A549 (cell line): ENCODE results near the gene PXDN. TPM values are rescaled to one million over a fixed set of nuclear protein-coding genes. Genes with fewer than 3 reads are reported as not detected.
A peak's percentile ranks its signal among the peaks of the same experiment; 100 is the strongest.
"Not testable (repeated sequence)": the region's sequence is repeated elsewhere in the genome, so short reads cannot be mapped to it uniquely, and the experiment has no call there.

ENCODE experiments used
- ATAC-seq, 2 experiments: fragments of 200-7000 bp in 1 of 2; fragments of >200 bp in 1 of 2; cut with Nextera tagmentation in 1 of 2; cut with Tn5 transposase in 1 of 2; 3 replicates each; pipeline versions ENCODE4 v1.8.0 to v1.9.1; 2018 to 2020; ENCODE audit warnings: mild to moderate bottlenecking in 1 of 2, moderate library complexity in 1 of 2
- CTCF ChIA-PET: fragments of 300-600 bp; sonication (Branson Sonifier 250); formaldehyde crosslinking; extraction: SDS; loops from one replicate; lab custom pipeline; 2021; ENCODE audit warnings: antibody characterized with exemption, inconsistent platforms; lab: Yijun Ruan, JAX
- POLR2A ChIA-PET: fragments of 350-600 bp; formaldehyde crosslinking; extraction: SDS; loops from one replicate; lab custom pipeline; 2021; ENCODE audit warnings: antibody characterized with exemption, inconsistent platforms; lab: Yijun Ruan, JAX
- DNase-seq, 2 experiments: peaks; one replicate each; pipeline versions ENCODE4 v3.0.0 to v3.0.0-alpha.2; 2011 to 2016; ENCODE audit warnings: low read depth in 1 of 2, low spot score in 1 of 2
- FAIRE-seq: peaks from 2 replicates; lab custom pipeline; 2011; peaks lifted over from hg19 to GRCh38; lab: Jason Lieb, UNC
- H3K27ac ChIP-seq, 2 experiments: fragments of >200 bp; sonication (Bioruptor Twin); formaldehyde crosslinking; 3 replicates each; pipeline ENCODE4 v1.5.1; 2016 to 2017
- H3K4me1 ChIP-seq: fragments of >200 bp; sonication (Bioruptor Twin); formaldehyde crosslinking; 3 replicates; pipeline ENCODE4 v1.6.1; 2016
- H3K4me2 ChIP-seq: fragments of >200 bp; sonication (Bioruptor Twin); formaldehyde crosslinking; 3 replicates; pipeline ENCODE4 v1.6.1; 2016
- H3K4me3 ChIP-seq: fragments of >200 bp; sonication (Bioruptor Twin); formaldehyde crosslinking; 3 replicates; pipeline ENCODE4 v1.5.1; 2016
- H3K9me3 ChIP-seq: fragments of >200 bp; sonication (Bioruptor Twin); formaldehyde crosslinking; 3 replicates; pipeline ENCODE4 v1.6.1; 2016
- CBX2 ChIP-seq: fragments of 200-600 bp; sonication (generic); IDR thresholded peaks from 2 replicates; pipeline ENCODE4 v1.6.1; 2016; ENCODE audit warnings: low read depth, mild to moderate bottlenecking, borderline replicate concordance
- EHMT2 ChIP-seq: fragments of 200-600 bp; sonication (generic); IDR thresholded peaks from 2 replicates; pipeline ENCODE4 v1.6.1; 2016; ENCODE audit warnings: antibody characterized with exemption, low read depth, mild to moderate bottlenecking, moderate library complexity
- HEYL ChIP-seq: fragments of 250-450 bp; sonication (Bioruptor Pico); IDR thresholded peaks from 2 replicates; pipeline ENCODE4 v1.8.0; 2021; ENCODE audit warnings: mild to moderate bottlenecking, moderate library complexity
- KDM5A ChIP-seq: fragments of 200-600 bp; sonication (generic); IDR thresholded peaks from 2 replicates; pipeline ENCODE4 v1.6.1; 2016; ENCODE audit warnings: antibody characterized with exemption, mild to moderate bottlenecking
- MAFK ChIP-seq: fragments of 450-650 bp; IDR thresholded peaks from 2 replicates; pipeline ENCODE4 v1.6.1; 2014; ENCODE audit not compliant: partially characterized antibody
- NFE2L2 ChIP-seq: fragments of 150-350 bp; conservative IDR thresholded peaks from 2 replicates; pipeline ENCODE4 v1.6.1; 2014; ENCODE audit warnings: low read length
- PHF8 ChIP-seq: fragments of 200-600 bp; sonication (generic); IDR thresholded peaks from 2 replicates; pipeline ENCODE4 v1.6.1; 2016; ENCODE audit warnings: low read depth, mild to moderate bottlenecking, antibody characterized with exemption, moderate library complexity, borderline replicate concordance
- RARB ChIP-seq: fragments of 250-450 bp; sonication (Bioruptor Pico); IDR thresholded peaks from 2 replicates; pipeline ENCODE4 v1.8.0; 2021; ENCODE audit warnings: mild to moderate bottlenecking, moderate library complexity
- RCOR1 ChIP-seq: fragments of 150-350 bp; IDR thresholded peaks from 2 replicates; pipeline ENCODE4 v1.6.1; 2014; ENCODE audit warnings: antibody characterized with exemption, low read length, low read depth
- SMC3 ChIP-seq: fragments of >200 bp; sonication (Bioruptor Twin); formaldehyde crosslinking; IDR thresholded peaks from 3 replicates; pipeline ENCODE4 v1.6.1; 2018; ENCODE audit warnings: inconsistent platforms
- WGBS: methylation state at CpG from one replicate; pipeline ENCODE4 v1.1.6; 2017; ENCODE audit errors: missing lambda C conversion rate; 5-methylcytosine and 5-hydroxymethylcytosine counted together
- polyA plus RNA-seq, 4 experiments: library from polyadenylated mRNA; depleted of rRNA in 3 of 4; stranded (reverse); fragments of >200 nt; fragmentation: RNase III in 1 of 4; extraction: RNeasy Plus Mini Kit Qiagen cat#74134 plus additional on column Dnase treatment in 1 of 4; gene quantifications; 2 replicates in 3 of 4; 3 replicates in 1 of 4; pipeline ENCODE4 v1.2.3, GENCODE V29; 2011 to 2017
- TF ChIP-seq, protein P1 (sequence below): fragments of >200 bp; sonication (Bioruptor Twin); formaldehyde crosslinking; IDR thresholded peaks from 2 replicates; pipeline ENCODE4 v1.6.1; 2016
- TF ChIP-seq, protein P2 (sequence below): fragments of >200 bp; sonication (Bioruptor Twin); formaldehyde crosslinking; IDR thresholded peaks from 3 replicates; pipeline ENCODE4 v1.6.1; 2016
- TF ChIP-seq, protein P3 (sequence below): IDR thresholded peaks from 2 replicates; pipeline ENCODE4 v1.6.1; 2012
- TF ChIP-seq, protein P4 (sequence below): IDR thresholded peaks from 2 replicates; pipeline ENCODE4 v1.6.1; 2012
- TF ChIP-seq, protein P5 (sequence below): fragments of 250-450 bp; sonication (Bioruptor Pico); IDR thresholded peaks from 2 replicates; pipeline ENCODE4 v1.5.0; 2020; ENCODE audit warnings: low read depth, mild to moderate bottlenecking, moderate library complexity
- TF ChIP-seq, protein P6 (sequence below): IDR thresholded peaks from 2 replicates; pipeline ENCODE4 v1.6.1; 2012; ENCODE audit warnings: low read depth, borderline replicate concordance
- TF ChIP-seq, protein P7 (sequence below): fragments of >200 bp; sonication (Bioruptor Twin); formaldehyde crosslinking; IDR thresholded peaks from 3 replicates; pipeline ENCODE4 v1.5.1; 2016

The PXDN gene
- polyA plus RNA-seq, 2 of the 4 experiments (the other 2 are of a cell fraction), result 3.7 to 7.3 TPM

DNA sequence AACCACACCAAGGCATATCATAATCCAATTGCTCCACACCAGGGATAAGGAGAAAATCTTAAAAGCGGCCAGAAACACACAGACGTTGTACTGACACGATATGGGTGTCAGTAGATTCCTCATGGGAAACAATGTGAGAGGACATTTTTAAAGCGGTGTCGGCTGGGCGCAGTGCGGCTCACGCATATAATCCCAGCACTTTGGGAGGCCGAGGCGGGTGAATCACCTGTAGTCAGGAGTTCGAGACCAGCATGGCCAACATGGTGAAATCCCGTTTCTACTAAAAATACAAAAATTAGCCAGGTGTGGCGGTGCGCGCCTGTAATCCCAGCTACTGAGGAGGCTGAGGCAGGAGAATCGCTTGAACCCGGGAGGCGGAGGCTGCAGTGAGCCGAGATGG lies 11.0 kb downstream of the PXDN start:
- FAIRE-seq, H3K27ac ChIP-seq, POLR2A ChIA-PET, DNase-seq, H3K9me3 ChIP-seq, H3K4me2 ChIP-seq, H3K4me3 ChIP-seq, ATAC-seq: not testable (repeated sequence)
- peaks cover 20% of the 10 kb centered on the region for H3K4me1 ChIP-seq
- 74% methylated on average over 19 of the region's 19 CpGs for WGBS
- CTCF ChIA-PET, result interaction anchor here (0.7 kb wide), 1 partner anchor 58 kb away, joined by 3 read pairs; no protein-coding TSS in a partner anchor

DNA sequence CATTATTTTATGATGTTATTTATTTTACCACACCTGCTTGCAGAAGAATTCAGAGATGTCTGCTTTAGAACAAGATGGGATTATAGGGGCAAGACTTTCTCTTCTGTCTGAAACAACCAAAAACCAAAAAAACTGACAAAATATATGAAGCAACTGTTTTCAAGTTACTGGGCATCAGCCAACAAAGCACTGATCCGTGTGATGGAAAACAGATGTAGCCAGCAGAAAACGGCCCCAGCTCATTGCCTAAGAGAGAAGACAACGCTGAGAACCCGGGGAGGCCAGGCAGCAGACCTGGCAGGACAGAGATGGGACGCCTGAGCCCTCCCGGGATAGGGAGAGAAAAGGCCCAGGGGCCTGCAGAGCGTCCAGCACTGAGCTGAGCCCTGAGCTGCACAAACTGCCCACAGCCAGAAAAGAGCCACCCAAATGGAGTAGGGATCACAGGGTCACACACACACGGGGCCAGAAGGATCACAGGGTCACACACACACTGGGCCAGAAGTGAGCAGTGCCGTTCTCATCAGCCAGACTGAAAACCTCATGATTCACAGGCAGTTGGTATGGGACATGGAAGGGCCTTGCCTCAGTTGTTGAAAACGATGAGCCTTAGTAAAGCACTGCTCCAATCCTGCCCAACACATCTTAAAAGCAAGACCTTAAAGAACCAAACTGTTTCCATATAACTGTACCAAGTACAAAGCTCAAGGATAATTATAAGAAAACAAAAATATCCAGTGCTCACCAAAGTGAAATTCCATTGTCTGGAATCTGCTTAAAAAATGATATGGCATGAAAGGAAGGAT lies 12.1 kb downstream of the PXDN start:
- Histone ChIP-seq H3K4me2 (no peak overlapping the region), H3K4me3 (no peak overlapping the region), H3K4me1 (peaks cover 20% of the 10 kb centered on the region), H3K27ac (peak overlapping the region; percentile 22 to 36; a peak in 1 of 6 replicates), H3K9me3 (peaks cover 6% of the 10 kb centered on the region; the same call in 2 of the 3 replicates)
- ChIA-PET POLR2A (interaction anchor here (1.2 kb wide), 1 partner anchor 56 kb away, joined by 3 read pairs; no protein-coding TSS in a partner anchor), CTCF (interaction anchor here (1.3 to 1.7 kb wide), 5 partner anchors 16 to 185 kb away, joined by 4 to 6 read pairs (median 4); no protein-coding TSS in a partner anchor)
- TF ChIP-seq, protein P1, sequence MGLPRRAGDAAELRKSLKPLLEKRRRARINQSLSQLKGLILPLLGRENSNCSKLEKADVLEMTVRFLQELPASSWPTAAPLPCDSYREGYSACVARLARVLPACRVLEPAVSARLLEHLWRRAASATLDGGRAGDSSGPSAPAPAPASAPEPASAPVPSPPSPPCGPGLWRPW, result no peak
- no peak for TF ChIP-seq KDM5A
- TF ChIP-seq, protein P2, sequence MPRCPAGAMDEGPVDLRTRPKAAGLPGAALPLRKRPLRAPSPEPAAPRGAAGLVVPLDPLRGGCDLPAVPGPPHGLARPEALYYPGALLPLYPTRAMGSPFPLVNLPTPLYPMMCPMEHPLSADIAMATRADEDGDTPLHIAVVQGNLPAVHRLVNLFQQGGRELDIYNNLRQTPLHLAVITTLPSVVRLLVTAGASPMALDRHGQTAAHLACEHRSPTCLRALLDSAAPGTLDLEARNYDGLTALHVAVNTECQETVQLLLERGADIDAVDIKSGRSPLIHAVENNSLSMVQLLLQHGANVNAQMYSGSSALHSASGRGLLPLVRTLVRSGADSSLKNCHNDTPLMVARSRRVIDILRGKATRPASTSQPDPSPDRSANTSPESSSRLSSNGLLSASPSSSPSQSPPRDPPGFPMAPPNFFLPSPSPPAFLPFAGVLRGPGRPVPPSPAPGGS, result no peak
- TF ChIP-seq, protein P3, sequence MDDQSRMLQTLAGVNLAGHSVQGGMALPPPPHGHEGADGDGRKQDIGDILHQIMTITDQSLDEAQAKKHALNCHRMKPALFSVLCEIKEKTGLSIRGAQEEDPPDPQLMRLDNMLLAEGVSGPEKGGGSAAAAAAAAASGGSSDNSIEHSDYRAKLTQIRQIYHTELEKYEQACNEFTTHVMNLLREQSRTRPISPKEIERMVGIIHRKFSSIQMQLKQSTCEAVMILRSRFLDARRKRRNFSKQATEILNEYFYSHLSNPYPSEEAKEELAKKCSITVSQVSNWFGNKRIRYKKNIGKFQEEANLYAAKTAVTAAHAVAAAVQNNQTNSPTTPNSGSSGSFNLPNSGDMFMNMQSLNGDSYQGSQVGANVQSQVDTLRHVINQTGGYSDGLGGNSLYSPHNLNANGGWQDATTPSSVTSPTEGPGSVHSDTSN, result no peak
- TF ChIP-seq PHF8, result no peak
- TF ChIP-seq RCOR1, result no peak
- TF ChIP-seq HEYL (CRISPR knock-in tag), result no peak
- TF ChIP-seq, protein P4, sequence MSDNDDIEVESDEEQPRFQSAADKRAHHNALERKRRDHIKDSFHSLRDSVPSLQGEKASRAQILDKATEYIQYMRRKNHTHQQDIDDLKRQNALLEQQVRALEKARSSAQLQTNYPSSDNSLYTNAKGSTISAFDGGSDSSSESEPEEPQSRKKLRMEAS, result no peak
- TF ChIP-seq, protein P5, sequence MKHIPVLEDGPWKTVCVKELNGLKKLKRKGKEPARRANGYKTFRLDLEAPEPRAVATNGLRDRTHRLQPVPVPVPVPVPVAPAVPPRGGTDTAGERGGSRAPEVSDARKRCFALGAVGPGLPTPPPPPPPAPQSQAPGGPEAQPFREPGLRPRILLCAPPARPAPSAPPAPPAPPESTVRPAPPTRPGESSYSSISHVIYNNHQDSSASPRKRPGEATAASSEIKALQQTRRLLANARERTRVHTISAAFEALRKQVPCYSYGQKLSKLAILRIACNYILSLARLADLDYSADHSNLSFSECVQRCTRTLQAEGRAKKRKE (CRISPR knock-in tag), result no peak
- no peak for TF ChIP-seq MAFK
- TF ChIP-seq RARB, result no peak
- no peak for TF ChIP-seq SMC3
- TF ChIP-seq CBX2, result no peak
- TF ChIP-seq EHMT2, result no peak
- TF ChIP-seq, protein P6, sequence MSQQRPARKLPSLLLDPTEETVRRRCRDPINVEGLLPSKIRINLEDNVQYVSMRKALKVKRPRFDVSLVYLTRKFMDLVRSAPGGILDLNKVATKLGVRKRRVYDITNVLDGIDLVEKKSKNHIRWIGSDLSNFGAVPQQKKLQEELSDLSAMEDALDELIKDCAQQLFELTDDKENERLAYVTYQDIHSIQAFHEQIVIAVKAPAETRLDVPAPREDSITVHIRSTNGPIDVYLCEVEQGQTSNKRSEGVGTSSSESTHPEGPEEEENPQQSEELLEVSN, result no peak
- no peak for TF ChIP-seq NFE2L2
- TF ChIP-seq, protein P7, sequence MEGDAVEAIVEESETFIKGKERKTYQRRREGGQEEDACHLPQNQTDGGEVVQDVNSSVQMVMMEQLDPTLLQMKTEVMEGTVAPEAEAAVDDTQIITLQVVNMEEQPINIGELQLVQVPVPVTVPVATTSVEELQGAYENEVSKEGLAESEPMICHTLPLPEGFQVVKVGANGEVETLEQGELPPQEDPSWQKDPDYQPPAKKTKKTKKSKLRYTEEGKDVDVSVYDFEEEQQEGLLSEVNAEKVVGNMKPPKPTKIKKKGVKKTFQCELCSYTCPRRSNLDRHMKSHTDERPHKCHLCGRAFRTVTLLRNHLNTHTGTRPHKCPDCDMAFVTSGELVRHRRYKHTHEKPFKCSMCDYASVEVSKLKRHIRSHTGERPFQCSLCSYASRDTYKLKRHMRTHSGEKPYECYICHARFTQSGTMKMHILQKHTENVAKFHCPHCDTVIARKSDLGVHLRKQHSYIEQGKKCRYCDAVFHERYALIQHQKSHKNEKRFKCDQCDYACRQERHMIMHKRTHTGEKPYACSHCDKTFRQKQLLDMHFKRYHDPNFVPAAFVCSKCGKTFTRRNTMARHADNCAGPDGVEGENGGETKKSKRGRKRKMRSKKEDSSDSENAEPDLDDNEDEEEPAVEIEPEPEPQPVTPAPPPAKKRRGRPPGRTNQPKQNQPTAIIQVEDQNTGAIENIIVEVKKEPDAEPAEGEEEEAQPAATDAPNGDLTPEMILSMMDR, result no peak
- FAIRE-seq (no peak), DNase-seq (no peak), ATAC-seq (no peak)
- WGBS, result 28% methylated on average over 10 of the region's 10 CpGs
